Uterus (tissue), 2 donors: Measurements from ENCODE around the gene DPY19L3.

Experiments used
- POLR2A ChIP-seq, 2 donors: fragments of 450-650 bp; IDR thresholded peaks; one replicate each; pipeline ENCODE4 v1.6.1; 2016; ENCODE audit warnings: antibody characterized with exemption in 2 of 2, mild to moderate bottlenecking in 1 of 2, moderate library complexity in 1 of 2
- TF ChIP-seq, protein P1 (sequence below), 4 experiments: fragments of 200-600 bp in 2 of 4; fragments of 450-650 bp in 2 of 4; sonication (generic) in 2 of 4; IDR thresholded peaks; one replicate each; pipeline ENCODE4 v1.5.1; 2016 to 2019; ENCODE audit warnings: antibody characterized with exemption in 4 of 4, mild to moderate bottlenecking in 2 of 4, moderate library complexity in 1 of 4

- TF ChIP-seq, protein P1, sequence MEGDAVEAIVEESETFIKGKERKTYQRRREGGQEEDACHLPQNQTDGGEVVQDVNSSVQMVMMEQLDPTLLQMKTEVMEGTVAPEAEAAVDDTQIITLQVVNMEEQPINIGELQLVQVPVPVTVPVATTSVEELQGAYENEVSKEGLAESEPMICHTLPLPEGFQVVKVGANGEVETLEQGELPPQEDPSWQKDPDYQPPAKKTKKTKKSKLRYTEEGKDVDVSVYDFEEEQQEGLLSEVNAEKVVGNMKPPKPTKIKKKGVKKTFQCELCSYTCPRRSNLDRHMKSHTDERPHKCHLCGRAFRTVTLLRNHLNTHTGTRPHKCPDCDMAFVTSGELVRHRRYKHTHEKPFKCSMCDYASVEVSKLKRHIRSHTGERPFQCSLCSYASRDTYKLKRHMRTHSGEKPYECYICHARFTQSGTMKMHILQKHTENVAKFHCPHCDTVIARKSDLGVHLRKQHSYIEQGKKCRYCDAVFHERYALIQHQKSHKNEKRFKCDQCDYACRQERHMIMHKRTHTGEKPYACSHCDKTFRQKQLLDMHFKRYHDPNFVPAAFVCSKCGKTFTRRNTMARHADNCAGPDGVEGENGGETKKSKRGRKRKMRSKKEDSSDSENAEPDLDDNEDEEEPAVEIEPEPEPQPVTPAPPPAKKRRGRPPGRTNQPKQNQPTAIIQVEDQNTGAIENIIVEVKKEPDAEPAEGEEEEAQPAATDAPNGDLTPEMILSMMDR (IDR thresholded peaks at IDR 0.05), result no peak
- no peak for TF ChIP-seq POLR2A (IDR thresholded peaks at IDR 0.05)
Observed at GRCh38 chr19:32373585-32374295, 31.8 kb upstream of the DPY19L3 start.
